Panc1 (cell line): ENCODE data around the gene IRX4.

Experiments
- CTCF ChIP-seq: fragments of 450-650 bp; IDR thresholded peaks from 2 replicates; pipeline ENCODE4 v1.5.1; 2017; ENCODE audit warnings: mild to moderate bottlenecking
- POLR2AphosphoS5 ChIP-seq: IDR thresholded peaks from 2 replicates; pipeline ENCODE4 v1.6.1; 2012; ENCODE audit warnings: mild to moderate bottlenecking, low read depth, low read length, moderate library complexity
- REST ChIP-seq, 2 experiments: IDR thresholded peaks; 2 replicates each; pipeline ENCODE4 v1.6.1; 2011 to 2012; ENCODE audit warnings: low read depth in 2 of 2, control low read depth in 1 of 2, low read length in 1 of 2, mild to moderate bottlenecking in 1 of 2, moderate library complexity in 1 of 2; ENCODE audit not compliant: insufficient read depth in 1 of 2
- SIN3A ChIP-seq: IDR thresholded peaks from 2 replicates; pipeline ENCODE4 v1.6.1; 2012; ENCODE audit warnings: low read depth, mild to moderate bottlenecking, low read length, moderate library complexity, borderline replicate concordance; ENCODE audit not compliant: insufficient read depth
- TCF7L2 ChIP-seq: IDR thresholded peaks from 2 replicates; pipeline ENCODE4 v1.6.1; 2011; ENCODE audit warnings: mild to moderate bottlenecking, low read depth, low read length, inconsistent platforms

- TF ChIP-seq CTCF (no peak), TCF7L2 (no peak), POLR2AphosphoS5 (no peak), REST (IDR thresholded peaks at IDR 0.05; ENCODE audit: insufficient read depth in 1 of 2, low read depth in 2 of 2, low read length in 1 of 2) (no peak), SIN3A (no peak)
These were observed 29.2 kb downstream of the IRX4 start for GRCh38 chr5:1853531-1853930.
